ENCODE measurements around the gene TMEM145.
"Not testable (repeated sequence)": the region's sequence is repeated elsewhere in the genome, so short reads cannot be mapped to it uniquely, and the experiment has no call there.

TMEM145 gene

DNA sequence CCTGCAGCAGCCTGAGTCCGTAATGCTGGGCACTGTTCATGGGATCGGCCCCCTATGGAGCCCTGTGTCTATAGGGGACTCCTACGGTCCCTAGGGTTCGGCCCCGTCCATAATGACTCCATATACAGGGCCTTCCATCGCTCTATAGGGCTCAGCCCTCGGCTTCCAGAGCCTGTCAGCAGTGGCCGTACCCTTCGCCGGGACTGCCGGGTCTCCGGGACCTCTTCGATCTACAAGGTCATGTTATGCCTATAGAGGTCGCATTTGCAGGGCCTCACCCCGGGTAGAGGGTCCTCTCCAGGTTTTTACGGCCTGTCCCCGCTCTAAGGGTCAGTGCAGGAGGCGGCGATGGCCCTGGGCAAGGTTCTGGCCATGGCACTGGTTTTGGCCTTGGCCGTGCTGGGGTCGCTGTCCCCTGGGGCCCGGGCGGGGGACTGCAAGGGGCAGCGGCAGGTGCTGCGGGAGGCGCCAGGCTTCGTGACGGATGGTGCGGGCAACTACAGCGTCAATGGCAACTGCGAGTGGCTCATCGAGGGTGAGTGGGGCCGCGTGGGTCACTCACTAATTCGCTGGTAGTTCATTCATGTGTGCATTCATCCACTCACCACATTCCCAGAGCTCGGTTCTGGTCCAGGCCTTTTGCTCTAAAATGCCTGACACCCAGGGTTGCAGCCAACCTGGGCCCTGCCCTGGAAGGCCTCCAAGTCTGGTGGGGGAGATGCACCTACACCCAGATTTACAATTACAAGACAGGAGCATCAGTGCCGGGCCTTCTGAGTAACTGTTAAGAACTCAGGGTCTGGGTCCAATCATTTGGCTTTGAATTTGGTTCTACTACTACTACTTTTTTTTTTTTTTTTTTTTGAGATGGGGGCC is 13.0 kb downstream of the TMEM145 start:
- Mint-ChIP-seq H3K4me3 (peak overlapping the region; percentile 85), H3K27me3 (ENCODE audit: low read depth) (peaks cover 29% of the 10 kb centered on the region), H3K9me3 (no peaks in the 10 kb centered on the region), H3K36me3 (ENCODE audit: low read depth) (peaks cover 5% of the 10 kb centered on the region), H3K4me1 (ENCODE audit: low read depth) (peaks cover 13% of the 10 kb centered on the region), H3K27ac (peak overlapping the region; percentile 61)

DNA sequence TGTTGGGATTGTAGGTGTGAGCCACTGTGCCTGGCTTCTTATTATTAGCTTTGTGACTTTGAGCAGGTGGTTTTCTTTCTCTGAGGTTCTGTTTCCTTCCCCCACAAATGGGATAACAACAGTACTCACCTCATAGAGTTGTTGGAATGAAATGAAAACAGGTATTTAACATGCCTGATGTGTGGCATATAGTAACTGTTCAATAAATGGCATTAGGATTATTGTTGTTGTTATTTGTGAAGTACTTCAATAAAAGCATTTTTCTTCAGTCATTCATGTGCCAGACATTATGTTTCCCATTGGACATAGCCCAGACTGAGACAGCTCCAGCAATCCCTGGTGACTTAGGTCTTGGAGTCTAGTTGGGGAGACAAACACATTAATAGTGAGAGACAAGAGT is 13.9 kb downstream of the TMEM145 start:
- Mint-ChIP-seq H3K36me3 (ENCODE audit: low read depth) (peaks cover 5% of the 10 kb centered on the region), H3K4me1 (ENCODE audit: low read depth) (peaks cover 13% of the 10 kb centered on the region), H3K27ac (no peak overlapping the region), H3K27me3 (ENCODE audit: low read depth) (peaks cover 23% of the 10 kb centered on the region), H3K4me3 (peak overlapping the region; percentile 34), H3K9me3 (no peaks in the 10 kb centered on the region)

DNA sequence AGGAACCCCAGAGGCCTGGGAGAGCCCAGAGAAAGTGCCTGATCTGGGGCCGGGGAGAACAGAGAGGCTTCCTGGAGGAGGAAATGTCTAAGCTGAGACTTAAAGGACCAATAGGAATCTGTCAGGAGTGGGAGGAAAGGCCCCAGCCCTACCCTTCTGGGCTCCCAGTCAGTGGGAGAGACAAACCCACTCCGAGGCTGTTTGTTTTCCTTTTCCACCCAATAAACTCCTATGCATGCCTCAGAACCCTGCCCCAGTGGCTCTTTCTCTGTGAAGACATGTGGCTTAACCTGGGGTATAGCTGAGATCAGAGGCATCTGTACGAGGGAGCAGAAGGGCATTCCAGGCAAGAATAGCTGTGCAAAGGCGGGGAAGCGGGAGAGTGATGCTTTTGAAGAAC is 14.3 kb downstream of the TMEM145 start:
- H3K9me3 Mint-ChIP-seq, result no peaks in the 10 kb centered on the region
- H3K4me1 Mint-ChIP-seq (ENCODE audit: low read depth), result peaks cover 13% of the 10 kb centered on the region
- H3K36me3 Mint-ChIP-seq (ENCODE audit: low read depth), result peaks cover 5% of the 10 kb centered on the region
- H3K27ac Mint-ChIP-seq, result no peak overlapping the region
- no peak overlapping the region for H3K4me3 Mint-ChIP-seq
- peaks cover 19% of the 10 kb centered on the region for H3K27me3 Mint-ChIP-seq (ENCODE audit: low read depth)

DNA sequence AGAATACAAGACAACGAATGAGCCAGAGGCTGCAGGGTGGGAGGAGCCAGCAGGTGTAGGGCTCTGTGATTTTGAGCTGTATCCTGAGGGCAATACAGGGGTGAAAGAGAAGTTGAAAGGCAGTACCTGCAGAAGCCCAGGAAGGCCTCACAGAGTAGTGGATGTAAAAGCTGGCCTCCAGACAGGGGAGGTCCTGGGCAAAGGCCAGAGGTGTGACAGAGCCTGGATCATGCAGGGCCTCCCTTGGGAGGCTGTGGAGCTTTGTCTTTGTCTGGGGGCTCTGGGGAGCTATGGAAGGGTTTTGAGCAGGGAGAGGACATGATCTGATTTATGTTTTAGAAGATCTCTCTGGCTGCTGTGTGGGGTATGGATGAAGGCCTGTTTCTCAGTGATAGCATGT is 15.0 kb downstream of the TMEM145 start:
- H3K36me3 Mint-ChIP-seq (ENCODE audit: low read depth), result peaks cover 5% of the 10 kb centered on the region
- no peak overlapping the region for H3K27ac Mint-ChIP-seq
- H3K27me3 Mint-ChIP-seq (ENCODE audit: low read depth), result peaks cover 13% of the 10 kb centered on the region
- no peaks in the 10 kb centered on the region for H3K9me3 Mint-ChIP-seq
- H3K4me3 Mint-ChIP-seq, result no peak overlapping the region
- H3K4me1 Mint-ChIP-seq (ENCODE audit: low read depth), result peaks cover 13% of the 10 kb centered on the region

DNA sequence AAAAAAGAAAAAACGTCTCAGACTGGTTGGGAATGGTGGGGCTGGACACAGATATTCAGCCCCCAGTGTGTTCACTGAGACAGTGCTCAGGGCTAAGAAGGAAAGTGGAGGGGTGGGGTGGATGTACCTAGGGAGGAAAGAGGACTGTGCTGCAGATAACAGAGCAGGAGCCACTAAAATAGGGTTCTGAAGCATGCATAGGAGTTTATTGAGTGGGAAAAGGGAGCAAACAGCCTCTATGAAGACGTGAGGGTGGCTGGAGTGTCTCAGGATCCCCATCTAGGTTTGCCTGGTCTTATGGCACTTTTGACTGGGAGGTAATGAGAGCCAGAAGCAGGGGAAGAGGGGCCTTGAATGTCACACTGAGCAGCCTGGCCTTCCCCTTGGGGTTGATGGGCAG is 15.7 kb downstream of the TMEM145 start:
- Mint-ChIP-seq H3K36me3 (ENCODE audit: low read depth) (peaks cover 5% of the 10 kb centered on the region), H3K4me1 (ENCODE audit: low read depth) (peaks cover 13% of the 10 kb centered on the region), H3K4me3 (no peak overlapping the region), H3K27ac (no peak overlapping the region), H3K9me3 (no peaks in the 10 kb centered on the region), H3K27me3 (ENCODE audit: low read depth) (peaks cover 8% of the 10 kb centered on the region)

DNA sequence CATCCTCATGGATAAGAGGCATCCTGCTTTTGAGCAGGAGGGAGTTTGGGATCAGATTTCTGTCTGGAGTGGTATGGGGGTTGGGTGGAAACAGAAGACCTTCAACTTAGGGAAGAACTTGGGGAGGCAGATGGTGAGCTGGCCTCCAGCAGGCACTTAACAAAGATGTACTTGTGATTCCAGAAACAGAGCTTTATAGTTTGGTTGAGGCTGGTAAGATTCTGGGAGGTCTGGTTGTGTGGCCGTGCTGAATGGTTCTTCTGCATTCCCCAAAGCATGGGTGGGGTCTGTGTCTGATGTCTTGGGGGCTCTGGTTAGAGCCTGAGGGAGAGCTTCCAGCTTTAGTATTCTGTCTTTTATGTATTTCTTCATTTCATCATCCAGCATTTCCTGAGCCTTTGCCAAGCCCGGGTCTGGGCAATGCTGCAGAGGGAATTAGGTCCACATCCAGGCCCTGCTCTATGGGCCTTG is 17.2 kb downstream of the TMEM145 start:
- no peak overlapping the region for H3K27ac Mint-ChIP-seq
- H3K4me3 Mint-ChIP-seq, result no peak overlapping the region
- H3K4me1 Mint-ChIP-seq (ENCODE audit: low read depth), result peaks cover 8% of the 10 kb centered on the region
- no peaks in the 10 kb centered on the region for H3K36me3 Mint-ChIP-seq (ENCODE audit: low read depth)
- H3K9me3 Mint-ChIP-seq, result no peaks in the 10 kb centered on the region
- H3K27me3 Mint-ChIP-seq (ENCODE audit: low read depth), result peaks cover 1% of the 10 kb centered on the region

DNA sequence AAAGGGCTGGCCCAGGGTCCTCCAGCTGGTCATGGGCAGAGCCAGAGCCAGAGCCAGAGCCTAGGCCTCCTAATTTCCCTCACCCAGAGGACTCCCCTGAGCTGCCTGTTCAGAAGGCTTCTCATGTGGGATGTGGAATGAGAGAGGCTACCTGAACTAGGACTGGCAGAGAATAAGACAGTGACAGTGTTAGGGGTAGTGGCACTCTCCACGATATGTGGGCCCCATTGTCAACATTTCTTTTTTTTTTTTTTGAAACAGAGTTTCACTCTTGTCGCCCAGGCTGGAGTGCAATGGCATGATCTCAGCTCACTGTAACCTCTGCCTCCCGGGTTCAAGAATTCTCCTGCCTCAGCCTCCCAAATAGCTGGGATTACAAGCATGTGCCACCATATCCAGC is 18.2 kb downstream of the TMEM145 start:
- H3K27ac Mint-ChIP-seq; H3K4me1 Mint-ChIP-seq (ENCODE audit: low read depth); H3K9me3 Mint-ChIP-seq; H3K36me3 Mint-ChIP-seq (ENCODE audit: low read depth); H3K4me3 Mint-ChIP-seq; H3K27me3 Mint-ChIP-seq (ENCODE audit: low read depth): not testable (repeated sequence)

DNA sequence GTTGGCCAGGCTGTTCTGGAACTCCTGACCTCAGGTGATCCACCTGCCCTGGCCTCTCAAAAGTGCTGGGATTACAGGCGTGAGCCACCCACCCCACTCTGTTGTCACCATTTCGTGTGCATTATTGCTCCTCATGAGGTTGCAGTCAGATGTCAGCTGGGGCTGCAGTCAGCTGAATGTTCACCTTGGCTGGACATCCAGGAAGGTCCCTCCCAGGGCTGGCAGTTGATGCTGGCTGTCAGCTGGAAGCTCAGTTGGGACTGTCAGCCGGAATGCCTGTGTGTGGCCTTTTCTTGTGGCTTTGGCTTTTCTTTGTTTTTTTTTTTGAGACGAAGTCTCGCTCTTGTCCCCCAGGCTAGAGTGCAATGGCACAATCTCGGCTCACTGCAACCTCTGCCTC is 18.9 kb downstream of the TMEM145 start:
- Mint-ChIP-seq H3K4me3 (no peak overlapping the region), H3K9me3 (no peaks in the 10 kb centered on the region), H3K27ac (no peak overlapping the region), H3K36me3 (ENCODE audit: low read depth) (no peaks in the 10 kb centered on the region), H3K4me1 (ENCODE audit: low read depth) (peaks cover 5% of the 10 kb centered on the region), H3K27me3 (ENCODE audit: low read depth) (no peaks in the 10 kb centered on the region)

DNA sequence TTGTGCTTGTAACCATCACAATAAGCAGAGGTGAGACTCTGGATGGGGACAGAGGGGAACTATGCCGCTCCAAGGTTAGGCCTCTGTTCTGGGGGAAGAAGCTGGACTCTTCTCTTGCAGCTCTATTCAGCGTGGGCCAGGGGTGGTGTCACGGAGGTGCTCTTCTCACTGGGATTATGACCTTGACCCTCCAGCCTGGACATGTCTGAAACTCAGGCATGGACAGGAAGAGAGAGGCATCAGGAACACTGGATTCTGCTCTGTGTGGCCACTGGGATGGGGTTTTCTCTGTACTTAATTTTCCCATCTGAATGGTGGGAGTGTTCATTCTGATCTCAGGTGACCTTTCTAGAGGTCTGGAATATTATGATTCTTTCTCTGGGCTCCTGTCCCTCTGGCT is 19.9 kb downstream of the TMEM145 start:
- H3K9me3 Mint-ChIP-seq, result no peaks in the 10 kb centered on the region
- no peak overlapping the region for H3K27ac Mint-ChIP-seq
- no peaks in the 10 kb centered on the region for H3K27me3 Mint-ChIP-seq (ENCODE audit: low read depth)
- no peaks in the 10 kb centered on the region for H3K4me1 Mint-ChIP-seq (ENCODE audit: low read depth)
- no peak overlapping the region for H3K4me3 Mint-ChIP-seq
- H3K36me3 Mint-ChIP-seq (ENCODE audit: low read depth), result no peaks in the 10 kb centered on the region

DNA sequence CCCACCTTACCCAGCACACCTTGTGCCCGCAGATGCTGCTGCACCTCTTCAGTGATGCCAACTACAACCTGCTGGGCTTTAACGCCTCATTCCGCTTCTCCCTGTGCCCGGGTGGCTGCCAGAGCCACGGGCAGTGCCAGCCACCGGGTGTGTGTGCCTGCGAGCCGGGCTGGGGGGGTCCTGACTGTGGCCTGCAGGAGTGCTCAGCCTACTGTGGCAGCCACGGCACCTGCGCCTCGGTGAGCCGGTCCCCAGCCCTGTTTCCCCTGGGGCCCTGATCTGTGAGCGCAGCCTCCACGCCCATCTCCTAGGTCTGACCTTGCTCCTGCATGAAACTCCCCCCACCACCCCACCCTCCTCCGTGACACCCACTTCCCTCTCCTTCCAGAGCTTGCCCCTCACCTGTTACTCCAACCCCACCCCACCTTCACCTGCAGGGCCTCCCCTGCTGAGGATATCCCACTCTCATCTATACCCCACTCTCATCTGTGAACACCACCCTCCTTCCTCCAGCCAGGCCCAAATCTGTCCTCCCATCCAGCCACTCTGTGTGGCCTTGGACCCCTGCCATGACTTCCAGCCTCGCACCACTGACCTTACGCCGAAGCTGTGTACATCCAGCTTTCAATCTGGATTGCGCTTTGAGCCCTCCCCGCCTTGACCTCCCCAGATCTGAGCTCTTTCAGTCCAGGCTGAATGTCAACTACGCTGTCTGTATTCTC is 21.0 kb downstream of the TMEM145 start:
- no peaks in the 10 kb centered on the region for H3K9me3 Mint-ChIP-seq
- no peak overlapping the region for H3K27ac Mint-ChIP-seq
- no peaks in the 10 kb centered on the region for H3K4me1 Mint-ChIP-seq (ENCODE audit: low read depth)
- H3K4me3 Mint-ChIP-seq, result no peak overlapping the region
- no peaks in the 10 kb centered on the region for H3K27me3 Mint-ChIP-seq (ENCODE audit: low read depth)
- H3K36me3 Mint-ChIP-seq (ENCODE audit: low read depth), result no peaks in the 10 kb centered on the region

DNA sequence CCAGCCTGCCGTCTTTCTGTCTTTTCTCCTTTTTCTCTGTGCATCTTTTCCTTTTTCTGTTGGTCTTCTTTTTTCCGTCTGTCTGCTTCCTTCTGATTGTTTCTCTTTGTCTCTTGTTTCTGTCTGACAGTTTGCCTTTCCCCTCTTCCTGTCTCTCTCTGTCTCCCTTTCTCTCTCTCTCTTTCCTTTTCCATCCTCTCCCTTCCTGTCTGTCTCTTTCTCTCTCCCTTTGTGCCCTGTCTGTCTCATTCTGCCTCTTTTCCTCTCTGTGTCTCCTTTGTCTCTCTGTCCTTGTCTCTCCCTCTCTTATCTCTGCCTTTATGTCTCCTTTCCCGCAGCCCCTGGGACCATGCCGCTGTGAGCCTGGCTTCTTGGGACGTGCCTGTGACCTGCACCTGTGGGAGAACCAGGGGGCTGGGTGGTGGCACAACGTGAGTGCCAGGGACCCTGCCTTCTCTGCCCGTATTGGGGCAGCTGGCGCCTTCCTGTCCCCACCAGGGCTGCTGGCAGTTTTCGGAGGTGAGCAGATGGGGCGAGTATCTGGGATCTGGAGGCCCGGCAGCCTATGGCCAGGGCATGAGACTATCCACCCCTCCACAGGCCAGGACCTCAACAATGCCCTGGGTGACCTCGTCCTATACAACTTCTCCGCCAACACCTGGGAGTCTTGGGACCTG is 21.7 kb downstream of the TMEM145 start:
- H3K36me3 Mint-ChIP-seq (ENCODE audit: low read depth), result no peaks in the 10 kb centered on the region
- no peaks in the 10 kb centered on the region for H3K27me3 Mint-ChIP-seq (ENCODE audit: low read depth)
- H3K9me3 Mint-ChIP-seq, result no peaks in the 10 kb centered on the region
- no peak overlapping the region for H3K4me3 Mint-ChIP-seq
- no peaks in the 10 kb centered on the region for H3K4me1 Mint-ChIP-seq (ENCODE audit: low read depth)
- no peak overlapping the region for H3K27ac Mint-ChIP-seq

DNA sequence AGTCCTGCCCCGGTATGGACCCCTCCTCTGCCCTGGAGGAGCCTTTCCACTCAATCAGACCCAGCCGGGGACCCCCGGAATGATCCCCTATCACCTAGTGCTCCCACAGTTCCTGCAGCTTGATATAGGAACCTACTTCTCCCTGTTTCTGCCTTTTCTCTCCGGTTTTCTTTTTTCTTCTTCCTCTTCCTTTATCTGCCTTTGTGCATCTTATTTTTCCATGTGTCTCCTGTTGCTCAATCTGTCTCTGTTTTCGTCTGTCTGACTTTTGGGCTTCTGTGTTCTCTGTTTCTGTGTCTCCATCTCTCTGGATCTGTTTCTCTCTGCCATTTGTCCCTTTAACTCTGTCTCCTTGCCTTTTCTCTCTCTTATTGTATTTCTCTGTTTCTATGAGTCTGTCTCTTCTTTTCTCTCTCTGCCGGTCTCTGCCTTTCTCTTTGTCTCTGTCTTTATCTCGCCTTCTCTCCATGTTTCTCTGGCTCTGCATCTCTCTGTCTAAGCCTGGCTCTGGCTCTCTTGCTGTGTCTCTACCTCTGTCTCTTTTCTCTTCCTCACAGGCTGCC is 22.3 kb downstream of the TMEM145 start:
- Mint-ChIP-seq H3K9me3 (no peaks in the 10 kb centered on the region), H3K27me3 (ENCODE audit: low read depth) (no peaks in the 10 kb centered on the region), H3K4me1 (ENCODE audit: low read depth) (no peaks in the 10 kb centered on the region), H3K36me3 (ENCODE audit: low read depth) (no peaks in the 10 kb centered on the region), H3K4me3 (no peak overlapping the region), H3K27ac (no peak overlapping the region)

DNA sequence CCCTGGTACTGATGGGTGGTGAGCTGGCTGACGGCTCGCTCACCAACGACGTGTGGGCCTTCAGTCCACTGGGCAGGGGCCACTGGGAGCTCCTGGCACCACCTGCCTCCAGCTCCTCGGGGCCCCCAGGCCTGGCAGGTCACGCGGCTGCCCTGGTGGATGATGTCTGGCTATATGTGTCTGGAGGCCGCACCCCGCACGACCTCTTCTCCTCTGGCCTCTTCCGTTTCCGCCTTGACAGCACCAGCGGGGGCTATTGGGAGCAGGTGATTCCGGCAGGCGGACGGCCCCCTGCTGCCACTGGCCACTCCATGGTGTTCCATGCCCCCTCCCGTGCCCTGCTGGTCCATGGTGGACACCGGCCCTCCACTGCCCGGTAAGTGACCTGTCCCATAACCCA is 22.9 kb downstream of the TMEM145 start:
- H3K9me3 Mint-ChIP-seq, result no peaks in the 10 kb centered on the region
- no peak overlapping the region for H3K4me3 Mint-ChIP-seq
- H3K36me3 Mint-ChIP-seq (ENCODE audit: low read depth), result no peaks in the 10 kb centered on the region
- no peaks in the 10 kb centered on the region for H3K27me3 Mint-ChIP-seq (ENCODE audit: low read depth)
- no peak overlapping the region for H3K27ac Mint-ChIP-seq
- H3K4me1 Mint-ChIP-seq (ENCODE audit: low read depth), result no peaks in the 10 kb centered on the region

DNA sequence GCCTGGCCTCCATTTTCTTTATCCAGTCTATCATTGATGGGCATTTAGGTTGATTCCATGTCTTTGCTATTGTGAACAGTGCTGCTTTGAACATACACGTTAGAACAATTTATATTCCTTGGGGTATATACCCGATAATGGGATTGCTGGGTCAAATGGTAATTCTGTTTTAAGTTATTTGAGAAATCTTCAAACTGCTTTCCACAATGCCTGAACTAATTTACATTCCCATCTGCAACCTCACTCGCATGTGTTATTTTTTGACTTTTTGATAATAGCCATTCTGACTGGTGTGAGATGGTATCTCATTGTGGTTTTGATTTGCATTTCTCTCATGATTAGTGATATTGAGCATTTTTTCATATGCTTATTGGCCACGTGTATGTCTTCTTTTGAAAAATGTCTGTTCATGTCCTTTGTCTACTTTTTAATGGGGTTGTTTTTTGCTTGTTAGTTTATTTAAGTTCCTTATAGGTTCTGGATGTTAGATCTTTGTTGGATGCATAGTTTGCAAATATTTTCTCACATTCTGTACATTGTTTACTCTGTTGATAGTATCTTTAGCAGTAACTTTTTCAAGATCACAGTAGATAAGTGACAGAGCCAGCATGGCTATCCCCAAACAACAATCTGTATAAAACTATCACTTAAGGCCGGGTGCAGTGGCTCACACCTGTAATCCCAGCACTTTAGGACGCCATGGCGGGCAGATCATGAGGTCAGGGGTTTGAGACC is 26.2 kb downstream of the TMEM145 start:
- H3K4me3 Mint-ChIP-seq; H3K27ac Mint-ChIP-seq; H3K36me3 Mint-ChIP-seq (ENCODE audit: low read depth); H3K4me1 Mint-ChIP-seq (ENCODE audit: low read depth); H3K9me3 Mint-ChIP-seq; H3K27me3 Mint-ChIP-seq (ENCODE audit: low read depth): not testable (repeated sequence)

All from T-helper 1 cell treated with Interleukin-12 subunit alpha and Interleukin-12 subunit beta and Interleukin-4 antibody, amounts not matched to agents 30 μg/mL and 1 μg/mL, for 36 hours (primary cell).